WTC11 (cell line): ENCODE measurements around the gene ALDH3B1. TPM values are rescaled to one million over a fixed set of nuclear protein-coding genes. Genes with fewer than 3 reads are reported as not detected.

ENCODE experiments used
- ATAC-seq: fragments of 200-7000 bp; cut with Tn5 transposase; 2 replicates; pipeline ENCODE4 v1.10.0; 2021; ENCODE audit warnings: mild to moderate bottlenecking, moderate library complexity
- CTCF ChIA-PET: fragments of 300-600 bp; sonication (Branson Sonifier 250); formaldehyde crosslinking; loops from one replicate; lab custom pipeline; 2021; ENCODE audit warnings: antibody characterized with exemption; lab: Charles Lee
- POLR2A ChIA-PET: fragments of 350-600 bp; sonication (Branson Sonifier 250); formaldehyde crosslinking; loops from one replicate; lab custom pipeline; 2021; ENCODE audit warnings: antibody characterized with exemption; lab: Charles Lee
- DNase-seq: peaks from one replicate; pipeline ENCODE4 v3.0.0; 2021; ENCODE audit warnings: low spot score
- H3K27ac Mint-ChIP-seq: 2 replicates; pipeline ENCODE4 v1.8.0; 2021; ENCODE audit warnings: mixed read lengths
- H3K27me3 Mint-ChIP-seq: 2 replicates; pipeline ENCODE4 v1.8.0; 2021; ENCODE audit warnings: low read depth, mild to moderate bottlenecking, moderate library complexity, mixed read lengths
- H3K36me3 Mint-ChIP-seq: 2 replicates; pipeline ENCODE4 v1.8.0; 2021; ENCODE audit warnings: mixed read lengths
- H3K4me1 Mint-ChIP-seq: 2 replicates; pipeline ENCODE4 v1.8.0; 2022; ENCODE audit warnings: mixed read lengths
- H3K4me3 Mint-ChIP-seq: 2 replicates; pipeline ENCODE4 v1.8.0; 2021; ENCODE audit warnings: mild to moderate bottlenecking, moderate library complexity, mixed read lengths
- H3K9me3 Mint-ChIP-seq: 2 replicates; pipeline ENCODE4 v1.8.0; 2021; ENCODE audit warnings: mixed read lengths
- CREB1 ChIP-seq: sonication (generic); formaldehyde crosslinking; IDR thresholded peaks from 2 replicates; pipeline ENCODE4 v1.8.0; 2023; ENCODE audit warnings: mild to moderate bottlenecking, missing genetic modification reagents
- EMX1 ChIP-seq: fragments of 250-450 bp; sonication (Bioruptor Pico); IDR thresholded peaks from 2 replicates; pipeline ENCODE4 v1.8.0; 2021; ENCODE audit warnings: mild to moderate bottlenecking
- FOXK1 ChIP-seq: sonication (generic); formaldehyde crosslinking; IDR thresholded peaks from 2 replicates; pipeline ENCODE4 v1.8.0; 2022; ENCODE audit warnings: mild to moderate bottlenecking, moderate library complexity, missing genetic modification reagents
- GRHL2 ChIP-seq: fragments of 250-450 bp; sonication (Bioruptor Pico); IDR thresholded peaks from 2 replicates; pipeline ENCODE4 v1.8.0; 2022; ENCODE audit warnings: mild to moderate bottlenecking, moderate library complexity; ENCODE audit not compliant: insufficient replicate concordance, severe bottlenecking
- NFE2L1 ChIP-seq: sonication (generic); formaldehyde crosslinking; IDR thresholded peaks from 2 replicates; pipeline ENCODE4 v1.8.1; 2023; ENCODE audit warnings: missing genetic modification reagents
- NR2C2 ChIP-seq: sonication (generic); formaldehyde crosslinking; IDR thresholded peaks from 2 replicates; pipeline ENCODE4 v1.8.0; 2022; ENCODE audit warnings: mild to moderate bottlenecking, missing genetic modification reagents
- NR3C1 ChIP-seq: sonication (generic); formaldehyde crosslinking; conservative IDR thresholded peaks from 2 replicates; pipeline ENCODE4 v1.8.1; 2023; ENCODE audit warnings: low read depth, mild to moderate bottlenecking, missing genetic modification reagents
- SOX15 ChIP-seq: fragments of 250-450 bp; sonication (Bioruptor Pico); IDR thresholded peaks from 2 replicates; pipeline ENCODE4 v1.9.0; 2021; ENCODE audit warnings: mild to moderate bottlenecking
- TP53 ChIP-seq: sonication (generic); formaldehyde crosslinking; IDR thresholded peaks from 2 replicates; pipeline ENCODE4 v1.8.1; 2023; ENCODE audit warnings: mild to moderate bottlenecking, missing genetic modification reagents
- ZNF121 ChIP-seq: sonication (generic); formaldehyde crosslinking; IDR thresholded peaks from 2 replicates; pipeline ENCODE4 v1.8.0; 2023; ENCODE audit warnings: missing genetic modification reagents
- ZNF263 ChIP-seq: sonication (generic); formaldehyde crosslinking; IDR thresholded peaks from 2 replicates; pipeline ENCODE4 v1.8.1; 2022; ENCODE audit warnings: low read depth, mild to moderate bottlenecking, moderate library complexity, missing genetic modification reagents
- ZNF423 ChIP-seq: fragments of 250-450 bp; sonication (Bioruptor Pico); IDR thresholded peaks from 2 replicates; pipeline ENCODE4 v2.1.2; 2022; ENCODE audit warnings: mild to moderate bottlenecking, moderate library complexity
- ZNF671 ChIP-seq: fragments of 250-450 bp; sonication (Bioruptor Pico); IDR thresholded peaks from 2 replicates; pipeline ENCODE4 v1.8.0; 2021; ENCODE audit warnings: mild to moderate bottlenecking
- total RNA-seq: library from RNA; stranded (reverse); gene quantifications from 3 replicates; pipeline ENCODE4 v1.2.3, GENCODE V29; 2021
- TF ChIP-seq, protein P1 (sequence below): sonication (generic); formaldehyde crosslinking; IDR thresholded peaks from 2 replicates; pipeline ENCODE4 v1.8.1; 2022; ENCODE audit warnings: mild to moderate bottlenecking, moderate library complexity, missing genetic modification reagents
- TF ChIP-seq, protein P2 (sequence below): fragments of 200-600 bp; IDR thresholded peaks from 2 replicates; pipeline ENCODE4 v1.8.0; 2022; ENCODE audit warnings: antibody characterized with exemption
- TF ChIP-seq, protein P3 (sequence below): sonication (generic); formaldehyde crosslinking; IDR thresholded peaks from 2 replicates; pipeline ENCODE4 v1.8.0; 2023; ENCODE audit warnings: mild to moderate bottlenecking, missing genetic modification reagents
- TF ChIP-seq, protein P4 (sequence below): fragments of 250-450 bp; sonication (Bioruptor Pico); IDR thresholded peaks from 2 replicates; pipeline ENCODE4 v1.9.0; 2021; ENCODE audit warnings: moderate library complexity, mild to moderate bottlenecking, inconsistent platforms, borderline replicate concordance
- TF ChIP-seq, protein P5 (sequence below): sonication (generic); formaldehyde crosslinking; IDR thresholded peaks from 2 replicates; pipeline ENCODE4 v1.8.0; 2022; ENCODE audit warnings: mild to moderate bottlenecking, missing genetic modification reagents
- TF ChIP-seq, protein P6 (sequence below): sonication (generic); formaldehyde crosslinking; IDR thresholded peaks from 2 replicates; pipeline ENCODE4 v1.8.0; 2022; ENCODE audit warnings: mild to moderate bottlenecking, missing genetic modification reagents
- TF ChIP-seq, protein P7 (sequence below): fragments of 250-450 bp; sonication (Bioruptor Pico); IDR thresholded peaks from 2 replicates; pipeline ENCODE4 v1.9.0; 2021; ENCODE audit warnings: mild to moderate bottlenecking

ALDH3B1 gene
- total RNA-seq, 1 experiment from 2014 or later = 0.46 TPM

DNA sequence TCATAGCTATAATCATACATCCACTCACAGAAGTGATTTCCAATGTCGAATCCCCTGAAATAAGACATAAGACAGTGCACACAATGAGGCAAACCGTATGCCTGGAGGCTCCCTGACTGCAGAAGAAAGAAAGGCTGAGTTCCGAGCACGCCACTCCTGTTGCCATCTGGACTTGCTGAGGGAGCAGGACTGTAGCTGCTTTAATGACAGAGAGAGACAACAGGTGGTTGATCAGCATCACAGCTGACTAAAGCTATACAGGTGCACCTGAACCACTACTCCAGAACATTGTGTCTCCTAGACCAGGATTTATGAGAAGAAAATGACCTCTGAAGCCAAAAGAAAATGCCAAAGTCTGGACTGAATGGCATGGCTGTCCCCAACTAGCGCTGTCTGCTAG is 55.7 kb downstream of the ALDH3B1 start (continued):
- TF ChIP-seq, protein P1, sequence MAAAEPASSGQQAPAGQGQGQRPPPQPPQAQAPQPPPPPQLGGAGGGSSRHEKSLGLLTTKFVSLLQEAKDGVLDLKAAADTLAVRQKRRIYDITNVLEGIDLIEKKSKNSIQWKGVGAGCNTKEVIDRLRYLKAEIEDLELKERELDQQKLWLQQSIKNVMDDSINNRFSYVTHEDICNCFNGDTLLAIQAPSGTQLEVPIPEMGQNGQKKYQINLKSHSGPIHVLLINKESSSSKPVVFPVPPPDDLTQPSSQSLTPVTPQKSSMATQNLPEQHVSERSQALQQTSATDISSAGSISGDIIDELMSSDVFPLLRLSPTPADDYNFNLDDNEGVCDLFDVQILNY (CRISPR knock-in tag) = no peak
- TF ChIP-seq, protein P2, sequence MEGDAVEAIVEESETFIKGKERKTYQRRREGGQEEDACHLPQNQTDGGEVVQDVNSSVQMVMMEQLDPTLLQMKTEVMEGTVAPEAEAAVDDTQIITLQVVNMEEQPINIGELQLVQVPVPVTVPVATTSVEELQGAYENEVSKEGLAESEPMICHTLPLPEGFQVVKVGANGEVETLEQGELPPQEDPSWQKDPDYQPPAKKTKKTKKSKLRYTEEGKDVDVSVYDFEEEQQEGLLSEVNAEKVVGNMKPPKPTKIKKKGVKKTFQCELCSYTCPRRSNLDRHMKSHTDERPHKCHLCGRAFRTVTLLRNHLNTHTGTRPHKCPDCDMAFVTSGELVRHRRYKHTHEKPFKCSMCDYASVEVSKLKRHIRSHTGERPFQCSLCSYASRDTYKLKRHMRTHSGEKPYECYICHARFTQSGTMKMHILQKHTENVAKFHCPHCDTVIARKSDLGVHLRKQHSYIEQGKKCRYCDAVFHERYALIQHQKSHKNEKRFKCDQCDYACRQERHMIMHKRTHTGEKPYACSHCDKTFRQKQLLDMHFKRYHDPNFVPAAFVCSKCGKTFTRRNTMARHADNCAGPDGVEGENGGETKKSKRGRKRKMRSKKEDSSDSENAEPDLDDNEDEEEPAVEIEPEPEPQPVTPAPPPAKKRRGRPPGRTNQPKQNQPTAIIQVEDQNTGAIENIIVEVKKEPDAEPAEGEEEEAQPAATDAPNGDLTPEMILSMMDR = no peak
- TF ChIP-seq FOXK1 (CRISPR knock-in tag) (no peak), ZNF671 (CRISPR knock-in tag) (no peak), TP53 (no peak), ZNF121 (CRISPR knock-in tag) (no peak)
- TF ChIP-seq, protein P3, sequence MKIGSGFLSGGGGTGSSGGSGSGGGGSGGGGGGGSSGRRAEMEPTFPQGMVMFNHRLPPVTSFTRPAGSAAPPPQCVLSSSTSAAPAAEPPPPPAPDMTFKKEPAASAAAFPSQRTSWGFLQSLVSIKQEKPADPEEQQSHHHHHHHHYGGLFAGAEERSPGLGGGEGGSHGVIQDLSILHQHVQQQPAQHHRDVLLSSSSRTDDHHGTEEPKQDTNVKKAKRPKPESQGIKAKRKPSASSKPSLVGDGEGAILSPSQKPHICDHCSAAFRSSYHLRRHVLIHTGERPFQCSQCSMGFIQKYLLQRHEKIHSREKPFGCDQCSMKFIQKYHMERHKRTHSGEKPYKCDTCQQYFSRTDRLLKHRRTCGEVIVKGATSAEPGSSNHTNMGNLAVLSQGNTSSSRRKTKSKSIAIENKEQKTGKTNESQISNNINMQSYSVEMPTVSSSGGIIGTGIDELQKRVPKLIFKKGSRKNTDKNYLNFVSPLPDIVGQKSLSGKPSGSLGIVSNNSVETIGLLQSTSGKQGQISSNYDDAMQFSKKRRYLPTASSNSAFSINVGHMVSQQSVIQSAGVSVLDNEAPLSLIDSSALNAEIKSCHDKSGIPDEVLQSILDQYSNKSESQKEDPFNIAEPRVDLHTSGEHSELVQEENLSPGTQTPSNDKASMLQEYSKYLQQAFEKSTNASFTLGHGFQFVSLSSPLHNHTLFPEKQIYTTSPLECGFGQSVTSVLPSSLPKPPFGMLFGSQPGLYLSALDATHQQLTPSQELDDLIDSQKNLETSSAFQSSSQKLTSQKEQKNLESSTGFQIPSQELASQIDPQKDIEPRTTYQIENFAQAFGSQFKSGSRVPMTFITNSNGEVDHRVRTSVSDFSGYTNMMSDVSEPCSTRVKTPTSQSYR (CRISPR knock-in tag) = no peak
- TF ChIP-seq, protein P4, sequence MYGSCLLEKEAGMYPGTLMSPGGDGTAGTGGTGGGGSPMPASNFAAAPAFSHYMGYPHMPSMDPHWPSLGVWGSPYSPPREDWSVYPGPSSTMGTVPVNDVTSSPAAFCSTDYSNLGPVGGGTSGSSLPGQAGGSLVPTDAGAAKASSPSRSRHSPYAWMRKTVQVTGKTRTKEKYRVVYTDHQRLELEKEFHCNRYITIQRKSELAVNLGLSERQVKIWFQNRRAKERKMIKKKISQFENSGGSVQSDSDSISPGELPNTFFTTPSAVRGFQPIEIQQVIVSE (CRISPR knock-in tag) = no peak

DNA sequence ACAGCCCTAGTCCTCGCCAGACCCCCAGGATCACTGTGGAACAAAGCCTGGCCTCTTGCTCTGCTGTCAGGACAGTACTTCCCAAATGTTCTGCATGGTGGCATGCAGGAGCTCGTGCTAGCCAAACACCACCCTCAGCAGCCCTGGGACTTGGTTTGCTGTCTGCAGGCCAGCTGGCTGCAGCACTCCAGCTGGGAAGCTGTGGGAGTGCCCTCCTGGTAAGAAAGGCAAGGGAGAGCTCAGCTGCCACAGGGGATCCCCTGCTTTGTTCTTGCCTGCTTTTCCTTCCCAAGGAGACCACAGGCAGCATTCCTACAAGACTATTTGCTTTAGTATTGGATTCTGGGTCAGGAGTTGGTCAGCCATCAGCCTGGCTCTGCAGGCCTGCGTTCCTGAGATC is 56.6 kb downstream of the ALDH3B1 start:
- ChIA-PET POLR2A (no interaction called here), CTCF (no interaction called here)
- Mint-ChIP-seq H3K27ac (no peak overlapping the region), H3K36me3 (peaks cover 90% of the 10 kb centered on the region), H3K4me1 (no peaks in the 10 kb centered on the region), H3K27me3 (no peaks in the 10 kb centered on the region), H3K4me3 (no peak overlapping the region), H3K9me3 (no peaks in the 10 kb centered on the region)
- TF ChIP-seq, protein P5, sequence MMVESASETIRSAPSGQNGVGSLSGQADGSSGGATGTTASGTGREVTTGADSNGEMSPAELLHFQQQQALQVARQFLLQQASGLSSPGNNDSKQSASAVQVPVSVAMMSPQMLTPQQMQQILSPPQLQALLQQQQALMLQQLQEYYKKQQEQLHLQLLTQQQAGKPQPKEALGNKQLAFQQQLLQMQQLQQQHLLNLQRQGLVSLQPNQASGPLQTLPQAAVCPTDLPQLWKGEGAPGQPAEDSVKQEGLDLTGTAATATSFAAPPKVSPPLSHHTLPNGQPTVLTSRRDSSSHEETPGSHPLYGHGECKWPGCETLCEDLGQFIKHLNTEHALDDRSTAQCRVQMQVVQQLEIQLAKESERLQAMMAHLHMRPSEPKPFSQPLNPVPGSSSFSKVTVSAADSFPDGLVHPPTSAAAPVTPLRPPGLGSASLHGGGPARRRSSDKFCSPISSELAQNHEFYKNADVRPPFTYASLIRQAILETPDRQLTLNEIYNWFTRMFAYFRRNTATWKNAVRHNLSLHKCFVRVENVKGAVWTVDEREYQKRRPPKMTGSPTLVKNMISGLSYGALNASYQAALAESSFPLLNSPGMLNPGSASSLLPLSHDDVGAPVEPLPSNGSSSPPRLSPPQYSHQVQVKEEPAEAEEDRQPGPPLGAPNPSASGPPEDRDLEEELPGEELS (CRISPR knock-in tag) = no peak
- TF ChIP-seq, protein P6, sequence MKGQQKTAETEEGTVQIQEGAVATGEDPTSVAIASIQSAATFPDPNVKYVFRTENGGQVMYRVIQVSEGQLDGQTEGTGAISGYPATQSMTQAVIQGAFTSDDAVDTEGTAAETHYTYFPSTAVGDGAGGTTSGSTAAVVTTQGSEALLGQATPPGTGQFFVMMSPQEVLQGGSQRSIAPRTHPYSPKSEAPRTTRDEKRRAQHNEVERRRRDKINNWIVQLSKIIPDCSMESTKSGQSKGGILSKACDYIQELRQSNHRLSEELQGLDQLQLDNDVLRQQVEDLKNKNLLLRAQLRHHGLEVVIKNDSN = no peak
- TF ChIP-seq ZNF423 (CRISPR knock-in tag) (peak; percentile 41; the same call in 1 of the 2 replicates), GRHL2 (no peak)
- DNase-seq = no peak
- no peak for ATAC-seq

DNA sequence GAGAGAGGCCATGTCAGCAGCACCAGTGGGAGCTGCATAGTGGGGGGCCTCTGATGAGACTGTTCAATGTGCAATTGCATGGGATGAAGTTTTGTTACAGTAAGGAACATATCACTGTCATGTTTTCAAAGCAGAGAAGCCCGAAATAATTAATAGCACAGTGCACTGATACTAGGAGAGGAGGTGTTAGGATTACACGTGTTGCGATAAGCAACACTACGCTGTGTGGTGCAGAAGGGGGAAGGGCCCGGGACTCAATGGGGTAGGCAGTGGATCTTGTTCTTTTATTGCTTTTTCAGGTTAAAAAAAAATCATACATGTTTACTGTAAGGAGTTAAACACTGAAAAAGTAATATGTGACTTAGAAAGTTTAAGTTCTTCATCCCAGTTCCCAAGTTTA is 57.9 kb downstream of the ALDH3B1 start:
- no peak overlapping the region for H3K27ac Mint-ChIP-seq

More for the DNA sequence above, 57.9 kb downstream of the ALDH3B1 start:
- Mint-ChIP-seq H3K9me3 (no peaks in the 10 kb centered on the region), H3K36me3 (peaks cover 82% of the 10 kb centered on the region), H3K4me1 (no peaks in the 10 kb centered on the region), H3K4me3 (no peak overlapping the region), H3K27me3 (no peaks in the 10 kb centered on the region)
- POLR2A ChIA-PET = no interaction called here
- CTCF ChIA-PET = no interaction called here
- ATAC-seq (no peak), DNase-seq (no peak)
- no peak for TF ChIP-seq NFE2L1 (CRISPR knock-in tag)
- no peak for TF ChIP-seq TP53
- no peak for TF ChIP-seq ZNF671 (CRISPR knock-in tag)
- TF ChIP-seq NR2C2 (CRISPR knock-in tag) = no peak
- no peak for TF ChIP-seq SOX15 (CRISPR knock-in tag)
- no peak for TF ChIP-seq NR3C1 (CRISPR knock-in tag)
- no peak for TF ChIP-seq CREB1 (CRISPR knock-in tag)
- TF ChIP-seq, protein P7, sequence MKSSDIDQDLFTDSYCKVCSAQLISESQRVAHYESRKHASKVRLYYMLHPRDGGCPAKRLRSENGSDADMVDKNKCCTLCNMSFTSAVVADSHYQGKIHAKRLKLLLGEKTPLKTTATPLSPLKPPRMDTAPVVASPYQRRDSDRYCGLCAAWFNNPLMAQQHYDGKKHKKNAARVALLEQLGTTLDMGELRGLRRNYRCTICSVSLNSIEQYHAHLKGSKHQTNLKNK = no peak
- TF ChIP-seq ZNF263 = no peak
- no peak for TF ChIP-seq EMX1 (CRISPR knock-in tag)
